Measurements from ENCODE around the gene MARK3. TPM values are rescaled to one million over a fixed set of nuclear protein-coding genes. Genes with fewer than 3 reads are reported as not detected.
A peak's percentile ranks its signal among the peaks of the same experiment; 100 is the strongest.

The MARK3 gene
- total RNA-seq, 1 donor from 2014 or later: 99.4 TPM

GRCh38 chr14:103485504-103485903, 100.3 kb downstream of the MARK3 start:
- no peak for DNase-seq
- Histone ChIP-seq H3K36me3 (peaks cover 93% of the 10 kb centered on the region), H3K27ac (no peak overlapping the region), H3K27me3 (ENCODE audit: low read depth) (no peaks in the 10 kb centered on the region), H3K4me1 (no peaks in the 10 kb centered on the region), H3K9me3 (no peaks in the 10 kb centered on the region), H3K4me3 (no peak overlapping the region)
- no peak for TF ChIP-seq CTCF (IDR thresholded peaks at IDR 0.05)
- intact Hi-C loops (cut with DNase I): no loop called here
- no peak for ATAC-seq

- no peaks in the 10 kb centered on the region for H3K27me3 ChIP-seq (ENCODE audit: low read depth)
- ATAC-seq (no peak), DNase-seq (no peak)
- TF ChIP-seq CTCF (IDR thresholded peaks at IDR 0.05): no peak
- no peak overlapping the region for H3K4me3 ChIP-seq
- H3K27ac ChIP-seq: no peak overlapping the region
- intact Hi-C loops (cut with DNase I): no loop called here
- peaks cover 94% of the 10 kb centered on the region for H3K36me3 ChIP-seq
- H3K4me1 ChIP-seq: no peaks in the 10 kb centered on the region
- no peaks in the 10 kb centered on the region for H3K9me3 ChIP-seq
These were observed 102.9 kb downstream of the MARK3 start for GRCh38 chr14:103488071-103488470.

DNA sequence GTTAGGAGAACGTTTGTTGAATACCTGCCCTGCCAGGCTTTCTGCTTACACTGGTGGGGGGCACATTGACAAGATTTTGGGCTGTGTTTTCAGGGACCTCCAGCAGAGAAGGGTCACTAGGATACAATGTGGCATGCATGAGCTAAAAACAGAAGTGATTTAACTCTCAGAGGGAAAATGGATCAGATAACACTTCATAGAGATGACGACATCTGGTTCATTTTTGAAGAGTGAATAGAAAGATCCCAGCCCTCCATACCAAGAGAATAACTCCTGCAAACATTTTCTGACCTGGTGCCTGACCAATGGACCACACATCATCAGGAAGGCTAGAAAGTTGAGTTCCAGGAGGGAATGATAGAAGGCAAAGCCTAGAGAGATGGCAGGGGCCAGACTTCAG, 103.7 kb downstream of the MARK3 start:
- DNase-seq: no peak
- no peak overlapping the region for H3K27ac ChIP-seq
- no peaks in the 10 kb centered on the region for H3K27me3 ChIP-seq (ENCODE audit: low read depth)
- no peaks in the 10 kb centered on the region for H3K9me3 ChIP-seq
- no peak overlapping the region for H3K4me3 ChIP-seq
- ATAC-seq: no peak
- no peaks in the 10 kb centered on the region for H3K4me1 ChIP-seq
- peaks cover 94% of the 10 kb centered on the region for H3K36me3 ChIP-seq
- TF ChIP-seq CTCF (IDR thresholded peaks at IDR 0.05): no peak
- intact Hi-C loops (cut with DNase I): no loop called here

DNA sequence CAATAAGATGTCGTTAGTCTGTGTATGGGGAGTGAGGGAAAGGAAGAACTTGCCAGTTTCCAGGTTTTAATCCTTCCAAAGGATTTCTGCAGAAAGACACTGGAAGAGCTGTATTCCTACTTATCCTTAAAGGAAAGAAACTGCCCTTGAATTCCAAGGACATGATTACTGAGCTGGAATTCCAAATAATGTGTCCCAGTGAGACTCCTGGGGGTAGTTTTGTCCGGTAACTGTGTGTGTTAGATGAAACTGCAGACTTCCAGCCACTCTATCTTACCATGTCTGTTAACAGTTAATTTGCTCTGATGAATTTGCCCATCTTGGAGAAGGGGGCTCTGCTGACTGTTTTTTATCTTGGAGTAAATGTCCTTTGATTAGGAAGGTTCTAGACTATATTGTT, 104.4 kb downstream of the MARK3 start:
- no peaks in the 10 kb centered on the region for H3K27me3 ChIP-seq (ENCODE audit: low read depth)
- ATAC-seq (no peak), DNase-seq (no peak)
- intact Hi-C loops (cut with DNase I): no loop called here
- no peak overlapping the region for H3K4me3 ChIP-seq
- TF ChIP-seq CTCF (IDR thresholded peaks at IDR 0.05): no peak
- H3K36me3 ChIP-seq: peaks cover 94% of the 10 kb centered on the region
- H3K9me3 ChIP-seq: no peaks in the 10 kb centered on the region
- H3K4me1 ChIP-seq: no peaks in the 10 kb centered on the region
- no peak overlapping the region for H3K27ac ChIP-seq

DNA sequence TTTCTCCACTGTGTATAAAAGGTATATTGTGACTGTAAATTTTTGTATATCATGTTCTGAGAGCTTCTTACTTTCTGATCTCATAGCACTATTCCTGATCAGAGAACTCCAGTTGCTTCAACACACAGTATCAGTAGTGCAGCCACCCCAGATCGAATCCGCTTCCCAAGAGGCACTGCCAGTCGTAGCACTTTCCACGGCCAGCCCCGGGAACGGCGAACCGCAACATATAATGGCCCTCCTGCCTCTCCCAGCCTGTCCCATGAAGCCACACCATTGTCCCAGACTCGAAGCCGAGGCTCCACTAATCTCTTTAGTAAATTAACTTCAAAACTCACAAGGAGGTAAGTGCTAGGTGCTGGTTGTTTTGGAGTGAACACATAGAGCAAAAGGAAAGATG, 106.5 kb downstream of the MARK3 start:
- Histone ChIP-seq H3K4me1 (peaks cover 11% of the 10 kb centered on the region), H3K4me3 (no peak overlapping the region), H3K9me3 (no peaks in the 10 kb centered on the region), H3K36me3 (peaks cover 99% of the 10 kb centered on the region), H3K27ac (peak overlapping the region; percentile 15), H3K27me3 (ENCODE audit: low read depth) (no peaks in the 10 kb centered on the region)
- TF ChIP-seq CTCF (IDR thresholded peaks at IDR 0.05): no peak
- ATAC-seq: no peak
- intact Hi-C loops (cut with DNase I): no loop called here
- no peak for DNase-seq
